ENCODE data around the gene INHA.
A peak's percentile ranks its signal among the peaks of the same experiment; 100 is the strongest.

Gene INHA

GRCh38 chr2:219567131-219567530, 5.0 kb upstream of the INHA start:
- no peak for TF ChIP-seq EGR1 (IDR thresholded peaks at IDR 0.05)
- no peak for TF ChIP-seq USF1 (IDR thresholded peaks at IDR 0.05)
- no peak for TF ChIP-seq TEAD4 (IDR thresholded peaks at IDR 0.05)
- TF ChIP-seq ZBTB7A (IDR thresholded peaks at IDR 0.05; ENCODE audit: low read depth): no peak
- no peak for TF ChIP-seq RAD21 (IDR thresholded peaks at IDR 0.05; ENCODE audit: low read depth)
- TF ChIP-seq NFIC (IDR thresholded peaks at IDR 0.05): no peak
- no peak for TF ChIP-seq TCF12 (IDR thresholded peaks at IDR 0.05; ENCODE audit: low read depth)
- TF ChIP-seq CEBPB (IDR thresholded peaks at IDR 0.05): no peak
- TF ChIP-seq EP300 (IDR thresholded peaks at IDR 0.05; ENCODE audit: borderline replicate concordance): no peak
- TF ChIP-seq FOXM1 (IDR thresholded peaks at IDR 0.05; ENCODE audit: borderline replicate concordance, low read depth): no peak
- TF ChIP-seq, protein P1, sequence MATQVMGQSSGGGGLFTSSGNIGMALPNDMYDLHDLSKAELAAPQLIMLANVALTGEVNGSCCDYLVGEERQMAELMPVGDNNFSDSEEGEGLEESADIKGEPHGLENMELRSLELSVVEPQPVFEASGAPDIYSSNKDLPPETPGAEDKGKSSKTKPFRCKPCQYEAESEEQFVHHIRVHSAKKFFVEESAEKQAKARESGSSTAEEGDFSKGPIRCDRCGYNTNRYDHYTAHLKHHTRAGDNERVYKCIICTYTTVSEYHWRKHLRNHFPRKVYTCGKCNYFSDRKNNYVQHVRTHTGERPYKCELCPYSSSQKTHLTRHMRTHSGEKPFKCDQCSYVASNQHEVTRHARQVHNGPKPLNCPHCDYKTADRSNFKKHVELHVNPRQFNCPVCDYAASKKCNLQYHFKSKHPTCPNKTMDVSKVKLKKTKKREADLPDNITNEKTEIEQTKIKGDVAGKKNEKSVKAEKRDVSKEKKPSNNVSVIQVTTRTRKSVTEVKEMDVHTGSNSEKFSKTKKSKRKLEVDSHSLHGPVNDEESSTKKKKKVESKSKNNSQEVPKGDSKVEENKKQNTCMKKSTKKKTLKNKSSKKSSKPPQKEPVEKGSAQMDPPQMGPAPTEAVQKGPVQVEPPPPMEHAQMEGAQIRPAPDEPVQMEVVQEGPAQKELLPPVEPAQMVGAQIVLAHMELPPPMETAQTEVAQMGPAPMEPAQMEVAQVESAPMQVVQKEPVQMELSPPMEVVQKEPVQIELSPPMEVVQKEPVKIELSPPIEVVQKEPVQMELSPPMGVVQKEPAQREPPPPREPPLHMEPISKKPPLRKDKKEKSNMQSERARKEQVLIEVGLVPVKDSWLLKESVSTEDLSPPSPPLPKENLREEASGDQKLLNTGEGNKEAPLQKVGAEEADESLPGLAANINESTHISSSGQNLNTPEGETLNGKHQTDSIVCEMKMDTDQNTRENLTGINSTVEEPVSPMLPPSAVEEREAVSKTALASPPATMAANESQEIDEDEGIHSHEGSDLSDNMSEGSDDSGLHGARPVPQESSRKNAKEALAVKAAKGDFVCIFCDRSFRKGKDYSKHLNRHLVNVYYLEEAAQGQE (IDR thresholded peaks at IDR 0.05; ENCODE audit: low read depth): no peak
- no peak for TF ChIP-seq YY1 (IDR thresholded peaks at IDR 0.05; ENCODE audit: low read depth)

DNA sequence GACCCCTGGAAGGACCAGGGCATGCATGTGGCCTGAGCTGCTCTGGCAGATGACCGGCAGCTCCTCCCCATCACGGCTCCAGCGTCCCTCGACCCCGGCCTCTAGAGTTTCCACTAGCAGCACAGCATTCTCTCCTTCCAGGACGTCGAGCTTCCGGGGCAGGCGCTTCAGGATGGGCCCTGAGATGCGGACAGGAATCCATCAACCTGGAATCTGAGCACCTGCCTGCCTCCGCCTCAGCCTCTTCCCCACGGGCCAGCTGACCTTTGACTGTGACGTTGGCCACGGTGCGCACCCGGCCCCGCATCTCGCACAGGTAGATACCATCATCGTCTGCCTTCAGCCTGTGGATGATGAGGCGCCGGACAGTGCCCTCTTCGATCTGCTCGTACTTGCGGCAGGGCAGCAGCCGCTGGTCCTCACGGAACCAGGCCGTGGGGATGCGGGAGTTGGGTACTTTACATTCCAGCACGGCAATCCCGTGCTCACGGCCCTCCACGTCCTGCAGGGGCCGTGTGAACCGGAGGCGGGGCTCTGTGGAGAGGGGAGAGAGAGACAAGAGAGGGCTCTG, 4.2 kb upstream of the INHA start:
- TF ChIP-seq, protein P1 (IDR thresholded peaks at IDR 0.05; ENCODE audit: low read depth): no peak
- TF ChIP-seq, protein P2, sequence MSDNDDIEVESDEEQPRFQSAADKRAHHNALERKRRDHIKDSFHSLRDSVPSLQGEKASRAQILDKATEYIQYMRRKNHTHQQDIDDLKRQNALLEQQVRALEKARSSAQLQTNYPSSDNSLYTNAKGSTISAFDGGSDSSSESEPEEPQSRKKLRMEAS (IDR thresholded peaks at IDR 0.05): no peak
- TF ChIP-seq TEAD4 (IDR thresholded peaks at IDR 0.05) (no peak), CREB1 (IDR thresholded peaks at IDR 0.05; ENCODE audit: low read depth) (no peak), CEBPB (IDR thresholded peaks at IDR 0.05) (no peak), RAD21 (IDR thresholded peaks at IDR 0.05; ENCODE audit: low read depth) (no peak), YY1 (IDR thresholded peaks at IDR 0.05; ENCODE audit: low read depth) (no peak), TCF12 (IDR thresholded peaks at IDR 0.05; ENCODE audit: low read depth) (no peak), ZBTB7A (IDR thresholded peaks at IDR 0.05; ENCODE audit: low read depth) (no peak), TAF1 (IDR thresholded peaks at IDR 0.05; ENCODE audit: low read depth) (no peak), USF1 (IDR thresholded peaks at IDR 0.05) (no peak), EP300 (IDR thresholded peaks at IDR 0.05; ENCODE audit: borderline replicate concordance) (no peak), FOXM1 (IDR thresholded peaks at IDR 0.05; ENCODE audit: borderline replicate concordance, low read depth) (no peak), EGR1 (IDR thresholded peaks at IDR 0.05) (no peak), NFIC (IDR thresholded peaks at IDR 0.05) (no peak)

GRCh38 chr2:219569041-219569440, 3.1 kb upstream of the INHA start:
- TF ChIP-seq TAF1 (IDR thresholded peaks at IDR 0.05; ENCODE audit: low read depth): no peak

DNA sequence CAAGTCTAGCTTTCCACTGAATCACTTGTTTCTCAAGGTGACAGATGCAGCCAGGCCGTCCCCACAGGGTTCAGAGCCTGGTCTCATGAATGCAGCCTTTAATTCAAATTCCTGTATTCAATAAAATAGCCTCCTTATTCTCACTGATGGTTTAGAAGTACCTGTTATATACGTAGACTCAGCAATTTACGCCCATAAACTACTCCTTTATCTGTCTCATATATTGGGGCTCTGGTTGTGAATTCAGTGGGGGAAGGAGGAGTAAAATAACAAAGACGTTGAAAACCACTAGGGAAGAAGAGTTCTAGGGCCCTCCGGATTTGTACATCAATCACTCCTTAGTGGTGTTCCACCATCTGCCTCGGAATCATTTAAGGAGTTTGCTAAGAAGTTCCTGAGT, 2.5 kb upstream of the INHA start:
- no peak for TF ChIP-seq USF1 (IDR thresholded peaks at IDR 0.05)

DNA sequence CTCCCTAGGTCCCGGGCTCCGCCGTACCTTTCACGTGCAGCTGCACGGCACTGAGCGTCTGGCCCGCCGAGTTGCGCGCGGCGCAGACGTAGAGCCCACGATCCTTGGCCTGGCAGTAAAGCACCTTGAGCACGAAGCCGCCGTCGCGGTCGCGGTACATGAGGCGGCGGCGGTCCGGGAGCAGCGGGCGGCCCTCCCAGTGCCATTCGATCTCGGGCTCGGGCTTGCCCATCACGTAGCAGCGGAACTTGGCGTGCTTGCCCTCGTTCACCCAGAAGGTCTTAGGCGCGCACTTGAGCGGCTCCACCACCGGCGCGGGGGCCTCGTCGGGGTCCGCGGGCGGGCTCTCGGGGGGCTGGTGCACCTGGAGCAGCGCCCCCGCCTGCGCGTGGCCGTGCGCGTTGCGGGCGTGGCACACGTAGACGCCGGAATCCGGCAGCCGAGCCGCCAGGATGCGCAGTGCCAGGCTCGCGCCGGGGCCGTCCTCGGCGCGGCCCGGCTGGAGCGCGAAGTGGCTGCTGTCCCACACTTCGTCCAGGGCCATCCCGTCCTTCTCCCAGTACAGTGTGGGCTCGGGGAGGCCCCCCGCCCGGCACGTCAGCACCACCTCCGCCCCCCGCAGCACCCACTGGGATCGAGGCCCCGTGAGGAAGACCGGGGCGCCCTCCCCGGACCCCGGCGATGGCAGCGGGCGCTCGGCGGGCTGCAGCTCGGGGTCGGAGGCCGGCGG, 1.8 kb upstream of the INHA start:
- TF ChIP-seq ZBTB7A (IDR thresholded peaks at IDR 0.05; ENCODE audit: low read depth) (0 out of 2 replicates have a peak, but pooled peaks have one; percentile 37), RAD21 (IDR thresholded peaks at IDR 0.05; ENCODE audit: low read depth) (no peak)

DNA sequence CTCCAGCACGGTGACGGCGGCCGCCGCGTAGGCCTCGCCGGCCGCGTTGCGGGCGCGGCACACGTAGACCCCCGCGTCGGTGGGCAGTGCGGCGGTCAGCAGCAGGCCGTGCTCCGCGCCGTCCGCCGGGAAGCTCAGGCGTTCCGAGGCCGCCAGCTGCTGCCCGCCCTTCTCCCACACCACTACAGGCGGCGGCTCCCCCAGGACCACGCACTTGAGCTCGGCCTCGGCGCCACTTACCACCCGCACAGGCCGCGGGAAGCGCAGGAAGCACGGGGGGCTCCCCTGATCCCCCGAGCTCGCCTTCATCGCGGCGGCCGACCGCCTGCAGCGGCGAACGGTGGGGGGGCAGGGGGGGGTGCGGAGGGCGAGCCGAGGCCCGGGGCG, 1.2 kb upstream of the INHA start:
- TF ChIP-seq TCF12 (IDR thresholded peaks at IDR 0.05; ENCODE audit: low read depth): no peak
- TF ChIP-seq USF1 (IDR thresholded peaks at IDR 0.05): no peak
- TF ChIP-seq NFIC (IDR thresholded peaks at IDR 0.05): no peak
- TF ChIP-seq TEAD4 (IDR thresholded peaks at IDR 0.05): no peak
- no peak; the same call in 1 of the 2 replicates for TF ChIP-seq ZBTB7A (IDR thresholded peaks at IDR 0.05; ENCODE audit: low read depth)
- no peak for TF ChIP-seq TAF1 (IDR thresholded peaks at IDR 0.05; ENCODE audit: low read depth)
- TF ChIP-seq, protein P2 (IDR thresholded peaks at IDR 0.05): no peak; the same call in 1 of the 2 replicates
- TF ChIP-seq CEBPB (IDR thresholded peaks at IDR 0.05): no peak
- TF ChIP-seq CREB1 (IDR thresholded peaks at IDR 0.05; ENCODE audit: low read depth): no peak
- TF ChIP-seq, protein P1 (IDR thresholded peaks at IDR 0.05; ENCODE audit: low read depth): no peak
- no peak for TF ChIP-seq YY1 (IDR thresholded peaks at IDR 0.05; ENCODE audit: low read depth)
- TF ChIP-seq EGR1 (IDR thresholded peaks at IDR 0.05): no peak
- no peak for TF ChIP-seq RAD21 (IDR thresholded peaks at IDR 0.05; ENCODE audit: low read depth)
- TF ChIP-seq FOXM1 (IDR thresholded peaks at IDR 0.05; ENCODE audit: borderline replicate concordance, low read depth): no peak
- no peak for TF ChIP-seq EP300 (IDR thresholded peaks at IDR 0.05; ENCODE audit: borderline replicate concordance)

Data from Ishikawa (cell line).